NCI-H2081 (cell line): ENCODE data around the gene CALR3.
"Not testable (repeated sequence)": the region's sequence is repeated elsewhere in the genome, so short reads cannot be mapped to it uniquely, and the experiment has no call there.

Source experiments
- DNase-seq, 2 experiments: peaks; one replicate each; lab custom pipeline; 2025; lab: John Stamatoyannopoulos, UW

Gene CALR3, protein sequence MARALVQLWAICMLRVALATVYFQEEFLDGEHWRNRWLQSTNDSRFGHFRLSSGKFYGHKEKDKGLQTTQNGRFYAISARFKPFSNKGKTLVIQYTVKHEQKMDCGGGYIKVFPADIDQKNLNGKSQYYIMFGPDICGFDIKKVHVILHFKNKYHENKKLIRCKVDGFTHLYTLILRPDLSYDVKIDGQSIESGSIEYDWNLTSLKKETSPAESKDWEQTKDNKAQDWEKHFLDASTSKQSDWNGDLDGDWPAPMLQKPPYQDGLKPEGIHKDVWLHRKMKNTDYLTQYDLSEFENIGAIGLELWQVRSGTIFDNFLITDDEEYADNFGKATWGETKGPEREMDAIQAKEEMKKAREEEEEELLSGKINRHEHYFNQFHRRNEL

GRCh38 chr19:16495982-16496612 is at the start of gene CALR3, which contains the start of gene C19orf44:
TSS of gene CALR3 (minus strand) at chr19:16496167. CDS start at chr19:16496129, 38 bp downstream.
TSS of gene C19orf44 (plus strand) at chr19:16496394. CDS start at chr19:16500793, 4,399 bp downstream.
- DNase-seq: peak; percentile 98 to 99

- no peak for DNase-seq
Measured at GRCh38 chr19:16544473-16545231, 48.7 kb upstream of the CALR3 start.

GRCh38 chr19:16543734-16544133 is 47.8 kb upstream of the CALR3 start:
- DNase-seq: not testable (repeated sequence)

DNA sequence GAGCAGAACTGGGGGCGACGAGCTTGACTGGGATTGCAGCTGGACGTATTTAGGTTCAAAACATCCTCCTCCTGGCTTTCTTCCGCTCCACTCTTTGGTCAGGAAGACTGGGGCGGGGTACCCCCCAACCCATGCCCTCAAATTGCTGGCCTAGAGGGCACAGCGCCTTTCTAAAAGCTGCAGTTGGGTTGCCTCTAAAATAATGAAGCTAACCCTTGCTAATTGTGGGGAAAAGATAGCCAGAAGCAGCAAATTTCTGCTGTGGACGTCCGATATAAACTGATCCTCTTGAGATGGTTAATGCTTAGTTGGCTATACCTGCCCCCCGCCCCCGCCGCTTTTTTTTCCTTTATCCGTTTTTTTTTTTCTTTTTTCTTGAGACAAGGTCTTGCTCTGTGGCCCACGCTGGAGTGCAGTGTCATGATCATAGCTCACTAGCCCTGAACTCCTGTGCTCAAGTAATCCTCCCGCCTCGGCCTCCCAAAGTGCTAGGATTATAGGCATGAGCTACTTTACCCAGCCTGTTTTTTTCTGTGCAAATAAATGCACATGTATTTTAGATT is 47.0 kb upstream of the CALR3 start:
- no peak for DNase-seq

- DNase-seq: peak; percentile 92 to 96
Measured at GRCh38 chr19:16542045-16542909, 46.3 kb upstream of the CALR3 start, which contains the start of gene CHERP. TSS of gene CHERP (minus strand) at chr19:16542437. CDS start at chr19:16542378, 59 bp downstream.

- DNase-seq: no peak
Measured at GRCh38 chr19:16541526-16542044, 45.6 kb upstream of the CALR3 start.

DNA sequence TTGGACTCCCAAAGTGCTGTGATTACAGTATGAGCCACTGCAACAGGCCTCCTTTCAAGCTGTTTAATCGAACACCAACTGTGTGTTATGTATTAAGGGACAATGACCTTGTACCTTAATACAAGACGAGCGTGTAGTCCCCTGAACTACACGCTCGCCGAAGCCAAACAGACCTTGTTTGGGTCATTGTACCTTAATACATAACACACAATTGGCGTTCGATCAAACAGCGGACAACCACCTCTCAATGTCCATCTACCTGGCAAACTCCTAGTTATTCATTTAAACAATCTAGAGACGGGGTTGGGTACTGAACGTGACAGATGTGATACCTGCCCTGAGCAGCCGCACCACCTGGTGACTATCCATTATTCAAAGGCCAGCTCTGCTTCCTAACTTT is 45.0 kb upstream of the CALR3 start:
- DNase-seq: no peak

- no peak for DNase-seq
Measured at GRCh38 chr19:16537111-16537510, 41.1 kb upstream of the CALR3 start.

- no peak for DNase-seq
Measured at GRCh38 chr19:16536130-16536529, 40.2 kb upstream of the CALR3 start.

DNA sequence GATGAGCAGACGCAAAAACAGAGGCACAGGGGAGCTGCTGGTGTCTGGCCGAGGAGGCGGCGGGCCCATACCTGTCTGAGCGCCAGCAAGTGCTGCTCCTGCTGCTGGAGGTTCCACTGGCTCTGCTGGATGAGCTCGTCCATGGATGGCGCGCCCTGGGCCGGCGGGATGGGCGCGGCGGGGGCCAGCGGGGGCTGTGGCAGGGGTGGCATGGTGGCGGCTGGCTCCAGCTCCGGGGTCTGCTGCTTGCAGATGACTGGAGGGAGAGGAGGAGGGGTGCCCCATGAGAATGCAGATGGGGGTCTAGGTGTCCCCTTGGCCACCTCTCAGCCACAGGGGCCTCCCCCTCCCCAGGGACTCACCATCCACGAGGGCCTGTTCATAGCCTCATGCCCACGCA is 39.4 kb upstream of the CALR3 start:
- no peak for DNase-seq

DNA sequence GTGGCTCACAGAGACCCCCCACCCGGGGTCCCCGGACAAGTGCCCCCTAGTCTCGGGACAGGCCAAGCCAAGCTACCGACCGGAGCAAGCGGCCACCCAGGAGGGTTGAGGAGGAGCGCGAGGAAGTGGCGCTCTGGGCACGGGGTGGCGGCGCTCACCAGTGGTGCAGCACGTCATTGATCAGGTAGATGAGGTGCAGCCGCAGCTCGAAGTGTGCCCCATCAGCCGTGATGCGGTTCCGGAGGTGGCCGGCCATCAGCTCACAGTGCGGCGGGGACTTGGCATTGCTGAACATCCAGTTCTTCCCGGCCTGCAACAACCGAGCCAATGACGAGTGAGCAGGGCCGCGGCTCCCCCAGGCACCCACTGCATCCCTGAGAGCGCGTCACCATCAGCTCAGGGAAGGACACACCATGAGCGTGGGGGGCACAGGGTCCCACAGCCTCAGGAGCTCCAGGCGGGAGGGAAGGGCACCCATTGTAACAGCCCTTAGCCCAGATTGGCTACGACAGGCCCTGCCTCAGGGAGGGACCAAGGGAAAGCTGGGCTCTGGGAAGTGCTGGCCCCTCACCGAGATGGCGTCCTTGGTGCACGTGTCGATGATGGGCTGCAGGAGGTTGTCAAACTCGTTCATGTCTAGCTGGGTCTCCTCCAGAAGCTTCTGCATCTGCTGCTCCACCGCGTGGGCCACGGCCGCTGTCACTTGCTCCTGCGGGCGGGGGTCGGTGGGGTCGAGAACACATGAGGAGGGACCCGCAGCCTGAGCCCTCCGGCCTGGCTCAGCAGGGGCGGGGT is 36.7 kb upstream of the CALR3 start:
- DNase-seq: no peak

DNA sequence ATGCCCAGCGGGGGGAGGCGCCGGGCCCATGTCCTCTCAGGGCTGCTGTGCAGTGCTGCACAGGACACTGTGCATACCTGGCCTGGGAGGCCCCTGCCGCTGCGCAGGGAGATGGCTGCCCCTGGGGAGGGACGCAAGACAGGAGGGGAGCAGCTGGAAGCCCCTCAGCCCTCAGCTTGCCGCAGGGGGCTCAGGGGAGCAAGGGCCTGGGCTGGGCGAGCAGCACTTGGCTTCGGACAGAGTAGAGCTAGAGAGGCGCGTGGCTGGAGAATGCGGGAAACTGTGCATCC is 35.4 kb upstream of the CALR3 start:
- DNase-seq: no peak

GRCh38 chr19:16530540-16531379 is 34.8 kb upstream of the CALR3 start:
- DNase-seq: no peak

DNA sequence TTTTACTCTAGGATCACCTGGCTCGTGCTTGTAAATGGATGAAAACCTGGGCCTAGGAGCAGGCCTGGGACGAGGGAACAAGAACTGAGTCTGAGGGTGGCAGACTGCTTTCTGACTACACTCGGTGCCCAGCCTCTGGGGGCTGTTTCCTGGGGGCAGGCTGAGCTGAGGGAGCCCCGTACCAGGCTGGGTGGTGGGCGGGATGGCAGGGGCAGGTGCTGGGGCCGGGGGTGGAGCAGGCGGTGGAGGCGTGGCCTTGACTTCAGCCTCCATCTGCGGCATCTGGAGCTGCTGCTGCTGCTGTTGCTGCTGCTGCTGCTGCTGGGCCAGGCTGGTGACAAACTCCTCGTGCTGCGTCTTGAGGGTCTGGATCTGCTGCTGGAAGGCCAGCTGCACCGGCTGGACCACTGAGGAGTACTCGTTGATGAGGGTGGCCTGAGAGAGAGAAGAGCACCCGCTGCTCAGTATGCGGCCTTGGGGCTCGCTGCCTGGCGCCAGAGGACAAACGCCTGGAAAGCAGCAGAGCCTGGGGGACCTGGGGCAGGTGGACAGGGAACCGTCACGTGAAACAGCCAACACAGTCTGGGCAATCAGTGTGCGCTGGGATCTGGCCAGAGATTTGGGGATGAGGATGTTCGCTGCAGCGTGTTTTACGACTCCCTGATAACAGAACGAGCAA is 33.6 kb upstream of the CALR3 start:
- DNase-seq: no peak

DNA sequence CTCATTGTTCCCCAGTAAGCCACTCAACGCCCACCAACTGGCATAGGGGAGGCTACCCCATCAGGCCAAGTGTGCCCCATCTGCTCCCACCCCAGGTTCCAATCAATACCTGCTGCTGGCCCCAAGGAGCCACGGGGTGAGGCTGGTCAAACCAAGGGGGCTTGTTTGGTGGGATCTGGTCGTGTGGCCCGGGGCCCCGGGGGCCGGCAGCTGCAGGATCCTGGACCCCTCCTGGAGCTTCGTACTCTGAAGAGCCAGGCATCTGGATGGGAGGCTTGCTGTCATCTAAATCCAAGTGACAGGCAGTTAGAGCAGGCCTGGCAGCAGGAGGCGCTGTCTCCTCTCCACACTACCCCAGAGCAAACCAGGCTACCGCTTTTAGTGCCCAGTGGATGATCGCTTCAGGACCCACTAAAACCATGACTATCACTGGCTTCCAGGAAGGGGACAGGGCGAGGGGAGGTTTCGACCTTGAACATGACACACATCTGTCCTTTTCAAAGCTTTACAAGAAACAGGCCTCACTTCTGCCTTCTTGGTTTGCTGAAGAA is 32.1 kb upstream of the CALR3 start:
- no peak for DNase-seq

GRCh38 chr19:16527334-16527935 is 31.5 kb upstream of the CALR3 start:
- DNase-seq: no peak

DNA sequence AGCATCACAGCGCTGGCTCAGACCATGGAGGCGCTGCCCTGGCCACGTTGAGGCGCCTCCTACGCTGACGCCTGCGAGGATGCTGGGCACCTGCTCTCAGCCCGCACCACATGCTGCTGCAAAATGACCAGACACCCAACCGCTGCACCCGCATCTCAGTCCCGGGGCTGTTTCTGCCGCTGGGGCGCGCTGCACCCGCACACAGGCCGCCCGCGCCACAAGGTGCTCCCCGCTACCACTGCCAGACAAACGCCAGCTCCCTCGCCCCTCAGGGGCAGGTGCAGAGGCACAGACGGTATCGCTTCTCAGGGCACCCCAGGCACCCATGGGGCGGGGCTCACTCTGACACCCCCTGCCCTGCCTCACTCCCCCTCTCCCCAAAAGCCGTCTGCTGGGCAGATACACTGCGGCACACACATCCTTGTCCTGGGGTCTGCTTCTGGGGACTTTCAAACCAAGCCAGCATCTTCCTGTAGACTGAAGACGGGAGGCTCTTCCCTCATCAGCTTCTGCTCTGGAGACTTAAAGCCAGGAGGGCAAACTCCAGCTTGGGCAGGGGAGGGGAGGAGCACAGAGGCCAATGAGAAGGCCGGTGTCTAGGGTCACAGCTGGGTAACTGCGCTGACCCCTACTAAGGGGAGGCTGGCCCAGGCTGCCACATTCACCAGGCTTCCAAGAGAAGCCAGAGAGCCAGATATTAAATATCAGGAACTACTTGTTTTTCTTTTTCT is 29.9 kb upstream of the CALR3 start:
- DNase-seq: no peak
